ENCODE results near the gene TPP1. TPM values are rescaled to one million over a fixed set of nuclear protein-coding genes. Genes with fewer than 3 reads are reported as not detected.
A peak's percentile ranks its signal among the peaks of the same experiment; 100 is the strongest.

TPP1 gene
- total RNA-seq (68.4 and 105 TPM in 2 replicates), polyA plus RNA-seq (170 and 185 TPM in 2 replicates)

GRCh38 chr11:6619004-6619745 is at the start of gene TPP1:
TPP1 (minus strand) TSS chr11:6619422; CDS start chr11:6619400, 22 bp downstream.
- no peaks in the 10 kb centered on the region for H3K9me3 ChIP-seq (ENCODE audit: low read depth)
- no peaks in the 10 kb centered on the region for H4K20me1 ChIP-seq (ENCODE audit: insufficient read depth, poor library complexity, severe bottlenecking)
- peaks cover 15% of the 10 kb centered on the region for H3K79me2 ChIP-seq
- no peaks in the 10 kb centered on the region for H3K9me2 ChIP-seq (replicated peaks; ENCODE audit: insufficient read depth)
- peaks cover 12% of the 10 kb centered on the region for H3K4me1 ChIP-seq (ENCODE audit: insufficient read depth)
- WGBS (ENCODE audit: low lambda C conversion rate, missing lambda C conversion rate) = under 1% methylated on average over 16 of the region's 16 CpGs
- peak within 1 kb of the TSS; percentile 50 for H3K4me3 ChIP-seq
- H3K27me3 ChIP-seq = no peaks in the 10 kb centered on the region
- H3K4me2 ChIP-seq = peak within 1 kb of the TSS; percentile 90
- TF ChIP-seq EZH2phosphoT487 (IDR thresholded peaks at IDR 0.05; ENCODE audit: low read depth, severe bottlenecking, unreplicated experiment) (no peak), EZH2 (IDR thresholded peaks at IDR 0.05; ENCODE audit: borderline replicate concordance) (no peak), CTCF (IDR thresholded peaks at IDR 0.05; ENCODE audit: poor library complexity) (no peak)
- H3K27ac ChIP-seq = peak within 1 kb of the TSS; percentile 79
- H3K36me3 ChIP-seq (replicated peaks; ENCODE audit: insufficient read depth, low read depth) = no peaks in the 10 kb centered on the region
- peak within 1 kb of the TSS; percentile 61 for H2AFZ ChIP-seq
- DNase-seq (ENCODE audit: low spot score) = peak; percentile 96

DNA sequence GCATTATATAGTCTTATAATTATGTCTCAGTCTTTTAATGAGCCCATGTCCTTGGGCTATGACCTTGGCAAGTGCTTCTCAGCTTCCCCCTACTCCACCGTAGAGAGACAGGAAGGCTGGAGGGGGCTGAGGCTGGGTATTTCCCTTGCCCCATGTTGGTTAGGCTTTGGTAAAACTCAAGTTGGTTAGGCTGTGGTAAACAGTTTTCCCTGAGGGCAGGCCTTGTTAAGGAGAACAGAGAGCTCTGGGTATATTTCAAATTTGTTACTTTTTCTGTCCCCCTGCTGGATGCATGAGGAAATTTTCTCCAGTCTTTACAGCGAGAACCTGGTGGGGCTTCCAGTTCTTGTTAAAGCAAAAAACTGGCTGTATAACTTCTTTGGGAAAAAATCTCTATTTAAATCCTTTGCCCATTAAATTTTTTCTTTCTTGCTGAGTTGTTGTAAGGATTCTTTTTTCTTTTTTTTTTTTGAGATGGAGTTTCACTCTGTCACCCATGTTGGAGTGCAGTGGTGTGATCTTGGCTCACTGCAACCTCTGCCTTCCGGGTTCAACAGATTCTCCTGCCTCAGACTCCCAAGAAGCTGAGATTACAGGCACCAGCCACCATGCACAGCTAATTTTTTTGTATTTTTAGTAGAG is 48.6 kb upstream of the TPP1 start:
- Histone ChIP-seq H3K9me2 (replicated peaks; ENCODE audit: insufficient read depth) (no peaks in the 10 kb centered on the region), H3K27me3 (no peaks in the 10 kb centered on the region), H2AFZ (no peak overlapping the region), H3K79me2 (no peaks in the 10 kb centered on the region), H3K4me3 (no peak overlapping the region), H3K9me3 (ENCODE audit: low read depth) (no peaks in the 10 kb centered on the region), H3K4me2 (no peak overlapping the region), H3K4me1 (ENCODE audit: insufficient read depth) (no peaks in the 10 kb centered on the region), H3K36me3 (replicated peaks; ENCODE audit: insufficient read depth, low read depth) (no peaks in the 10 kb centered on the region), H4K20me1 (ENCODE audit: insufficient read depth, poor library complexity, severe bottlenecking) (no peaks in the 10 kb centered on the region), H3K27ac (no peak overlapping the region)
- peak; percentile 44 for TF ChIP-seq CTCF (IDR thresholded peaks at IDR 0.05; ENCODE audit: poor library complexity)
- TF ChIP-seq EZH2phosphoT487 (IDR thresholded peaks at IDR 0.05; ENCODE audit: low read depth, severe bottlenecking, unreplicated experiment) = no peak
- 88% methylated on average over 3 of the region's 3 CpGs for WGBS (ENCODE audit: low lambda C conversion rate, missing lambda C conversion rate)
- no peak for DNase-seq (ENCODE audit: low spot score)

GRCh38 chr11:6666302-6667183 is 47.3 kb upstream of the TPP1 start:
- TF ChIP-seq CTCF (IDR thresholded peaks at IDR 0.05; ENCODE audit: poor library complexity) = no peak
- no peak for TF ChIP-seq EZH2phosphoT487 (IDR thresholded peaks at IDR 0.05; ENCODE audit: low read depth, severe bottlenecking, unreplicated experiment)
- TF ChIP-seq EZH2 (IDR thresholded peaks at IDR 0.05; ENCODE audit: borderline replicate concordance) = no peak
- H3K4me1 ChIP-seq (ENCODE audit: insufficient read depth) = no peaks in the 10 kb centered on the region
- no peak overlapping the region for H3K27ac ChIP-seq
- DNase-seq (ENCODE audit: low spot score) = no peak
- H3K79me2 ChIP-seq = no peaks in the 10 kb centered on the region
- H3K9me3 ChIP-seq (ENCODE audit: low read depth) = no peaks in the 10 kb centered on the region
- H3K4me2 ChIP-seq = no peak overlapping the region
- 89% methylated on average over 3 of the region's 4 CpGs for whole genome bisulfite sequencing (ENCODE audit: low lambda C conversion rate, missing lambda C conversion rate)
- H3K4me3 ChIP-seq = no peak overlapping the region
- no peaks in the 10 kb centered on the region for H3K9me2 ChIP-seq (replicated peaks; ENCODE audit: insufficient read depth)
- no peaks in the 10 kb centered on the region for H4K20me1 ChIP-seq (ENCODE audit: insufficient read depth, poor library complexity, severe bottlenecking)
- no peaks in the 10 kb centered on the region for H3K27me3 ChIP-seq
- H2AFZ ChIP-seq = no peak overlapping the region
- no peaks in the 10 kb centered on the region for H3K36me3 ChIP-seq (replicated peaks; ENCODE audit: insufficient read depth, low read depth)
